Measurements from ENCODE around the gene CHN1.

The CHN1 gene

GRCh38 chr2:174870787-174871186 lies 134.4 kb downstream of the CHN1 start:
- DNase-seq (ENCODE audit: low read depth) = no peak

GRCh38 chr2:174868878-174869277 lies 136.3 kb downstream of the CHN1 start:
- no peak for DNase-seq (ENCODE audit: low read depth)

GRCh38 chr2:174866421-174866820 lies 138.8 kb downstream of the CHN1 start:
- DNase-seq (ENCODE audit: low read depth) = no peak

GRCh38 chr2:174863183-174863582 lies 142.0 kb downstream of the CHN1 start:
- no peak for DNase-seq (ENCODE audit: low read depth)

GRCh38 chr2:174859563-174860169 lies 145.5 kb downstream of the CHN1 start:
- no peak for DNase-seq (ENCODE audit: low read depth)

GRCh38 chr2:174858745-174859144 lies 146.4 kb downstream of the CHN1 start:
- no peak for DNase-seq (ENCODE audit: low read depth)

GRCh38 chr2:174856447-174856846 lies 148.7 kb downstream of the CHN1 start:
- DNase-seq (ENCODE audit: low read depth) = no peak

GRCh38 chr2:174846941-174847938 lies 157.9 kb downstream of the CHN1 start:
- DNase-seq (ENCODE audit: low read depth) = peak; percentile 95

- no peak for DNase-seq (ENCODE audit: low read depth)
Observed at GRCh38 chr2:174846218-174846617, 159.0 kb downstream of the CHN1 start.

GRCh38 chr2:174844295-174844708 lies 160.9 kb downstream of the CHN1 start:
- no peak for DNase-seq (ENCODE audit: low read depth)

- DNase-seq (ENCODE audit: low read depth) = no peak
Observed at GRCh38 chr2:174842496-174842895, 162.7 kb downstream of the CHN1 start.

GRCh38 chr2:174841936-174842335 lies 163.2 kb downstream of the CHN1 start:
- no peak for DNase-seq (ENCODE audit: low read depth)

GRCh38 chr2:174841350-174841749 lies 163.8 kb downstream of the CHN1 start:
- DNase-seq (ENCODE audit: low read depth) = no peak

- no peak for DNase-seq (ENCODE audit: low read depth)
Observed at GRCh38 chr2:174840436-174840835, 164.7 kb downstream of the CHN1 start.

GRCh38 chr2:174839662-174840061 lies 165.5 kb downstream of the CHN1 start:
- no peak for DNase-seq (ENCODE audit: low read depth)

GRCh38 chr2:174836995-174837390 lies 168.2 kb downstream of the CHN1 start:
- no peak for DNase-seq (ENCODE audit: low read depth)

GRCh38 chr2:174836377-174836994 lies 168.7 kb downstream of the CHN1 start:
- peak; percentile 95 for DNase-seq (ENCODE audit: low read depth)

GRCh38 chr2:174835797-174836255 lies 169.4 kb downstream of the CHN1 start:
- DNase-seq (ENCODE audit: low read depth) = peak; percentile 94

- no peak for DNase-seq (ENCODE audit: low read depth)
Observed at GRCh38 chr2:174833737-174834136, 171.4 kb downstream of the CHN1 start.

GRCh38 chr2:174830561-174830960 lies 174.6 kb downstream of the CHN1 start:
- no peak for DNase-seq (ENCODE audit: low read depth)

GRCh38 chr2:174829550-174829949 lies 175.6 kb downstream of the CHN1 start:
- no peak for DNase-seq (ENCODE audit: low read depth)

Data from fibroblast of the conjunctiva (primary cell).